Measurements from ENCODE around the gene KIF3C. TPM values are rescaled to one million over a fixed set of nuclear protein-coding genes. Genes with fewer than 3 reads are reported as not detected.

The KIF3C gene
- total and polyA plus RNA-seq, 2 of the 8 experiments (the other 6 are each of a cell fraction or from before 2014, with no cell fraction given) = 13.4 to 58.1 TPM

GRCh38 chr2:25885933-25886332, 96.4 kb downstream of the KIF3C start (continued):
- no peak for TF ChIP-seq TAF7 (optimal IDR thresholded peaks at IDR 0.05; ENCODE audit: borderline replicate concordance, low read depth, low read length)
- TF ChIP-seq, protein P1, sequence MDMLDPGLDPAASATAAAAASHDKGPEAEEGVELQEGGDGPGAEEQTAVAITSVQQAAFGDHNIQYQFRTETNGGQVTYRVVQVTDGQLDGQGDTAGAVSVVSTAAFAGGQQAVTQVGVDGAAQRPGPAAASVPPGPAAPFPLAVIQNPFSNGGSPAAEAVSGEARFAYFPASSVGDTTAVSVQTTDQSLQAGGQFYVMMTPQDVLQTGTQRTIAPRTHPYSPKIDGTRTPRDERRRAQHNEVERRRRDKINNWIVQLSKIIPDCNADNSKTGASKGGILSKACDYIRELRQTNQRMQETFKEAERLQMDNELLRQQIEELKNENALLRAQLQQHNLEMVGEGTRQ (IDR thresholded peaks at IDR 0.05; ENCODE audit: low read length) = no peak

Data from H1 (cell line).